Posterior vena cava (tissue), 2 donors: ENCODE measurements around the gene MCM7. TPM values are rescaled to one million over a fixed set of nuclear protein-coding genes. Genes with fewer than 3 reads are reported as not detected.

Experiments used
- DNase-seq: peaks from one replicate; pipeline ENCODE4 v3.0.0-alpha.2; 2020; ENCODE audit warnings: low spot score
- intact Hi-C, 2 donors: fragments of 100-400 bp; cut with DNase I; formaldehyde crosslinking; loops; one replicate each; pipeline versions ENCODE4 v1.14.1 to v1.14.2; 2022 to 2023
- microRNA-seq, 2 donors: library from miRNA; unstranded; fragments of <30 nt; microRNA quantifications; one replicate each; pipeline ENCODE4 v1.2.0, GENCODE V29; 2020 to 2021; ENCODE audit warnings: borderline microRNAs expressed in 2 of 2
- total RNA-seq, 2 donors: library from RNA; stranded (reverse); fragmentation: NEBNext Ultra II Directional; extraction: Animal tissue kit (Norgen Biotek cat#: 25700); gene quantifications; one replicate each; pipeline ENCODE4 v1.2.1, GENCODE V29; 2021
- donor health status: DM: yes; HTN: yes; CAD: no.
- donor health status: DM: yes; HTN: yes; CAD: no.

The MCM7 gene
- total RNA-seq, 2 donors from 2014 or later = 21.6 to 21.7 TPM

- intact Hi-C loops = loop anchor here in 1 of 2 donors (2.0 kb wide), 1 partner anchor 29 kb away; the partner anchor contains the start of gene ZNF3
- DNase-seq = no peak
Measured at GRCh38 chr7:100051611-100052010, 49.6 kb downstream of the MCM7 start.

DNA sequence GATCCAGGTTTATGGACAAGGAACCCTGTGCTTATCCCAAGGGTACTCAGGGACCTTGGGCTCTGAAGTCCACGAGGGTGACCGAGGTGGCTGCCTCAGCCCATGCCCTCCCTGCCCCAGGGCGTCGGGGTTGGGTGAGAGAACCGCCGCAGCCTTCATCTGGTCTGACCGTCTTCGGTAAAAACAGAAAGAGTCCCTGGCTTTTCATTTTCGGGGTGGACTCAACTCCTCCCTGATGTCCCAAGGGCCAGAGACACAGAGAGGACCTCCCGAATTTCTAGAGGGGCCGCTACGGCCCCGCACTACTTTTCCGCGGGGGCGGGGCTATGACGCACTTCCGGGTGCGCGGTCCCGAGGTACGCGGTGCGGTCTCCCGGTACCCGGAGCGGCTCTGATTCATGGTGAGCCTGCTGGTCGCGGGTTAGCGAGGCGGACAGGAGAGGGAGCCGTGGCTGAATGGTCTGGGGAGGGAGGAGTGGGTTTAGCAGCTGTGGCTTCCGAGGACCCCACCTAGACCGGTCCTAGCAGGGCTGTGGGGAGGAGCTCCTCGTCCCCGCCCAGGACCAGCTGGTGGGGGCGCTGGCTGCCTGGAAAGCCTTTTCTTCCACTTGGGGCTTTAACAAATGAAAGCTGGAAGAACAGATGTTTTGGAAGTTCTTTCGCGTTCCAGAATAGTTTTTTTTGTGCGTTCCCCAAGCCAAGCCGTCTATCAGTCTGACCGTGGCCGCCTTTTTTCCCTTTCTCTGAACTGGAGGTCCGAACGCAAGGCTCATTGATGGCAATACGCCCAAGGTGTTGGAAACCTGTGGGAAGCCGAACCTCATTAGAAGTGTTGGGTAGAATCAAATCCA lies 51.5 kb downstream of the MCM7 start, which contains the start of gene ZSCAN21:
Gene ZSCAN21 (plus strand): TSS at position 334 of the 851 bp plus-strand sequence. CDS start 7,233 bp downstream, outside the sequence.
- DNase-seq = peak; percentile 96
- intact Hi-C loops = loop anchor here in 1 of 2 donors (2.0 kb wide), 1 partner anchor 31 kb away; the partner anchor contains the start of gene ZNF3

DNA sequence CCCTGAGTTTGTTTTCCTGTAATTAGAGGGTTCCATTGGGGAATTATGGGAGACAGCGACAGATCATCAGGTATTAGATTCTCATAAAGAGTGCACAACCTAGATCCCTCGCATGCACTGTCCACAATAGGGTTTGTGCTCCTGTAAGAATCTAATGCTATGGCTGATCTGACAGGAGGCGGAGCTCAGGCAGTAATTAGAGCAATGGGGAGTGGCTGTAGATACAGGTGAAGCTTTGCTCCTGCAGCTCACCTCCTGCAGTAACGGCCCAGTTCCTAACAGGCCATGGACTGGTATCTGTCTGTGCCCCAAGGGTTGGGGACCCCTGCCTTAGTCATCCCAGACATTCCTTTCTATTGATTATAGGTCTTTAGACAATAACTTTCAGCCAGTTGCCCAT lies 52.5 kb downstream of the MCM7 start:
- DNase-seq = no peak
- intact Hi-C loops = no loop called here

DNA sequence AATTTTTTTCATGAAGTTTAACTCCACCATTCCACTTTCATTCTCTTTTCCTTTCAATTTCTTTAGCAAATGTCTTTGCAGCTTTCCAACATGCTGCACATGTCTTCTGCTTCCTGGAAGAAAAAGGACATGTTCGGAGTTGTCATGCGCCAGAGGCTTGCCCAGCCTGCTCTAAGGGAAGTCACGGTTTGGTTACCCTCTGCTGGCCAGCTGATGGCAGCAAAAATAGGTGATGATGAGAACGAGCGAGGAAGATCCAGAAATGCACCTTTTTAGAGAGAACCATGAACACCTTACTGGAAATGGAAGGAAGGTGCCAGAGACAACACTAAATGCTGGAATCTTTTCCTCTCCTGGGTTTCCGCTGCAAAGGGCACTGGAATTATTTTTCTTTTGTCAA lies 56.5 kb downstream of the MCM7 start:
- intact Hi-C loops = no loop called here
- no peak for DNase-seq

Small RNAs within 50 kb of the gene (microRNA-seq; reads per million reads assigned to microRNA genes)
- gene MIR106B (655 to 687 reads per million in 2 donors), gene MIR25 (351 to 540 reads per million in 2 donors), gene MIR93 (2,097 to 2,214 reads per million in 2 donors)

Other genes starting within 250 kb of the MCM7 start
- gene OR2AE1, start 224.4 kb downstream of the MCM7 start, total RNA-seq = under 1 TPM in 1 of 2 donors, not detected in 1; 0.51 TPM
- 10 to 100 TPM; 14.7 to 22.9 TPM for gene TRIM4, start 181.9 kb downstream of the MCM7 start, total RNA-seq
- gene GJC3, start 171.8 kb downstream of the MCM7 start, total RNA-seq = not detected
- 1 to 10 TPM in 1 of 2 donors, under 1 TPM in 1; 0.33 to 1.2 TPM for gene AZGP1, start 125.4 kb downstream of the MCM7 start, total RNA-seq
- 10 to 100 TPM; 47.4 to 53.1 TPM for gene ZKSCAN1, start 85.8 kb downstream of the MCM7 start, total RNA-seq
- 10 to 100 TPM in 1 of 2 donors, 1 to 10 TPM in 1; 9.2 to 10.7 TPM for gene ZSCAN21, start 51.6 kb downstream of the MCM7 start, total RNA-seq
- 10 to 100 TPM; 17.0 to 18.0 TPM for gene ZNF3, start 19.7 kb downstream of the MCM7 start, total RNA-seq
- 10 to 100 TPM; 78.4 to 80.0 TPM for gene COPS6, start 12.4 kb downstream of the MCM7 start, total RNA-seq
- 10 to 100 TPM; 11.6 to 15.5 TPM for gene AP4M1, start 246 bp upstream of the MCM7 start, total RNA-seq
- gene TAF6, start 18.0 kb upstream of the MCM7 start, total RNA-seq = 10 to 100 TPM; 34.3 to 35.4 TPM
- gene CNPY4, start 18.2 kb upstream of the MCM7 start, total RNA-seq = 10 to 100 TPM in 1 of 2 donors, 1 to 10 TPM in 1; 9.6 to 18.3 TPM
- gene MBLAC1, start 25.6 kb upstream of the MCM7 start, total RNA-seq = 1 to 10 TPM; 1.6 to 1.7 TPM
- gene LAMTOR4, start 47.5 kb upstream of the MCM7 start, total RNA-seq = 10 to 100 TPM; 72.6 to 91.6 TPM
- gene TRAPPC14, start 57.3 kb upstream of the MCM7 start, total RNA-seq = 10 to 100 TPM; 11.2 to 13.3 TPM
- 10 to 100 TPM in 1 of 2 donors, 1 to 10 TPM in 1; 6.2 to 11.2 TPM for gene GAL3ST4, start 67.2 kb upstream of the MCM7 start, total RNA-seq
- gene GPC2, start 76.0 kb upstream of the MCM7 start, total RNA-seq = 1 to 10 TPM in 1 of 2 donors, under 1 TPM in 1; 0.81 to 1.2 TPM
- gene STAG3, start 76.5 kb upstream of the MCM7 start, total RNA-seq = 1 to 10 TPM in 1 of 2 donors, under 1 TPM in 1; 0.52 to 1.2 TPM
- gene PVRIG, start 118.6 kb upstream of the MCM7 start, total RNA-seq = under 1 TPM; 0.42 to 0.67 TPM
- gene SPDYE3, start 206.3 kb upstream of the MCM7 start, total RNA-seq = not detected